ENCODE results near the gene MRNIP. TPM values are rescaled to one million over a fixed set of nuclear protein-coding genes. Genes with fewer than 3 reads are reported as not detected.
A peak's percentile ranks its signal among the peaks of the same experiment; 100 is the strongest.

Gene MRNIP
- total RNA-seq, 1 donor from 2014 or later, result 25.4 TPM

- Histone ChIP-seq H3K4me3 (no peak overlapping the region), H3K9me3 (no peaks in the 10 kb centered on the region), H3K4me1 (peaks cover 17% of the 10 kb centered on the region), H3K27ac (no peak overlapping the region), H3K27me3 (no peaks in the 10 kb centered on the region), H3K36me3 (peaks cover 34% of the 10 kb centered on the region)
- ATAC-seq (no peak), DNase-seq (no peak)
- no peak for TF ChIP-seq CTCF (IDR thresholded peaks at IDR 0.05)
- intact Hi-C loops (cut with DNase I), result no loop called here
Measured at GRCh38 chr5:179905161-179905560, 46.5 kb upstream of the MRNIP start.

- no peak for TF ChIP-seq CTCF (IDR thresholded peaks at IDR 0.05)
- H3K36me3 ChIP-seq, result peaks cover 40% of the 10 kb centered on the region
- intact Hi-C loops (cut with DNase I), result no loop called here
Measured at GRCh38 chr5:179904463-179905160, 46.0 kb upstream of the MRNIP start.

GRCh38 chr5:179902763-179903158, 44.1 kb upstream of the MRNIP start:
- Histone ChIP-seq H3K36me3 (peaks cover 58% of the 10 kb centered on the region), H3K4me3 (no peak overlapping the region), H3K4me1 (peaks cover 10% of the 10 kb centered on the region), H3K27ac (no peak overlapping the region), H3K9me3 (no peaks in the 10 kb centered on the region), H3K27me3 (no peaks in the 10 kb centered on the region)
- intact Hi-C loops (cut with DNase I), result no loop called here
- DNase-seq (no peak), ATAC-seq (no peak)
- no peak for TF ChIP-seq CTCF (IDR thresholded peaks at IDR 0.05)

More at GRCh38 chr5:179904463-179905160, 46.0 kb upstream of the MRNIP start:
- H3K9me3 ChIP-seq, result no peaks in the 10 kb centered on the region
- H3K4me3 ChIP-seq, result no peak overlapping the region
- ATAC-seq, result no peak
- H3K4me1 ChIP-seq, result peaks cover 17% of the 10 kb centered on the region
- peak; percentile 52 for DNase-seq
- no peak overlapping the region for H3K27ac ChIP-seq
- H3K27me3 ChIP-seq, result no peaks in the 10 kb centered on the region

- Histone ChIP-seq H3K4me3 (no peak overlapping the region), H3K4me1 (peaks cover 10% of the 10 kb centered on the region), H3K27ac (no peak overlapping the region), H3K27me3 (no peaks in the 10 kb centered on the region), H3K9me3 (no peaks in the 10 kb centered on the region), H3K36me3 (peaks cover 65% of the 10 kb centered on the region)
- TF ChIP-seq CTCF (IDR thresholded peaks at IDR 0.05), result no peak
- DNase-seq (no peak), ATAC-seq (no peak)
- intact Hi-C loops (cut with DNase I), result no loop called here
Measured at GRCh38 chr5:179901915-179902762, 43.5 kb upstream of the MRNIP start.

GRCh38 chr5:179901462-179901861, 42.8 kb upstream of the MRNIP start:
- Histone ChIP-seq H3K36me3 (peaks cover 71% of the 10 kb centered on the region), H3K4me1 (peaks cover 5% of the 10 kb centered on the region), H3K9me3 (no peaks in the 10 kb centered on the region), H3K4me3 (no peak overlapping the region), H3K27ac (no peak overlapping the region), H3K27me3 (no peaks in the 10 kb centered on the region)
- ATAC-seq (no peak), DNase-seq (no peak)
- no peak for TF ChIP-seq CTCF (IDR thresholded peaks at IDR 0.05)
- intact Hi-C loops (cut with DNase I), result no loop called here

Measured in upper lobe of right lung (tissue), 1 donor.